Measurements from ENCODE around the gene PHLDA3.

The PHLDA3 gene

GRCh38 chr1:201504179-201504631, 35.2 kb upstream of the PHLDA3 start:
- TF ChIP-seq CTCF (IDR thresholded peaks at IDR 0.05; ENCODE audit: low read depth, low read length, missing control alignments) = no peak
- in situ Hi-C loops (cut with HindIII; ENCODE audit: low sequenced_read_pairs) = no loop called here

GRCh38 chr1:201503397-201504176, 34.6 kb upstream of the PHLDA3 start:
- no peak for TF ChIP-seq CTCF (IDR thresholded peaks at IDR 0.05; ENCODE audit: low read depth, low read length, missing control alignments)
- peak; percentile 97 for DNase-seq (ENCODE audit: low read depth)
- in situ Hi-C loops (cut with HindIII; ENCODE audit: low sequenced_read_pairs) = no loop called here
- peak overlapping the region; percentile 75 for H3K4me3 ChIP-seq (ENCODE audit: low read depth, low read length)

More at GRCh38 chr1:201504179-201504631, 35.2 kb upstream of the PHLDA3 start:
- peak overlapping the region; percentile 75 for H3K4me3 ChIP-seq (ENCODE audit: low read depth, low read length)
- no peak for DNase-seq (ENCODE audit: low read depth)

GRCh38 chr1:201502511-201502857, 33.5 kb upstream of the PHLDA3 start:
- DNase-seq (ENCODE audit: low read depth) = no peak
- TF ChIP-seq CTCF (IDR thresholded peaks at IDR 0.05; ENCODE audit: low read depth, low read length, missing control alignments) = no peak
- in situ Hi-C loops (cut with HindIII; ENCODE audit: low sequenced_read_pairs) = no loop called here
- no peak overlapping the region for H3K4me3 ChIP-seq (ENCODE audit: low read depth, low read length)

GRCh38 chr1:201501812-201502510, 33.0 kb upstream of the PHLDA3 start:
- H3K4me3 ChIP-seq (ENCODE audit: low read depth, low read length) = no peak overlapping the region
- TF ChIP-seq CTCF (IDR thresholded peaks at IDR 0.05; ENCODE audit: low read depth, low read length, missing control alignments) = no peak
- DNase-seq (ENCODE audit: low read depth) = no peak
- in situ Hi-C loops (cut with HindIII; ENCODE audit: low sequenced_read_pairs) = no loop called here

GRCh38 chr1:201501144-201501543, 32.2 kb upstream of the PHLDA3 start:
- in situ Hi-C loops (cut with HindIII; ENCODE audit: low sequenced_read_pairs) = no loop called here
- TF ChIP-seq CTCF (IDR thresholded peaks at IDR 0.05; ENCODE audit: low read depth, low read length, missing control alignments) = no peak
- no peak for DNase-seq (ENCODE audit: low read depth)
- H3K4me3 ChIP-seq (ENCODE audit: low read depth, low read length) = no peak overlapping the region

GRCh38 chr1:201500670-201501120, 31.7 kb upstream of the PHLDA3 start:
- no peak for TF ChIP-seq CTCF (IDR thresholded peaks at IDR 0.05; ENCODE audit: low read depth, low read length, missing control alignments)
- DNase-seq (ENCODE audit: low read depth) = no peak
- in situ Hi-C loops (cut with HindIII; ENCODE audit: low sequenced_read_pairs) = no loop called here
- H3K4me3 ChIP-seq (ENCODE audit: low read depth, low read length) = no peak overlapping the region
